AG09309 (cell line): Measurements from ENCODE around the gene SYCN.

Experiments
- DNase-seq: peaks from one replicate; pipeline ENCODE4 v3.0.0-alpha.2; 2010; ENCODE audit warnings: low read depth
- H3K4me3 ChIP-seq: 2 replicates; pipeline ENCODE4 v1.5.1; 2011; ENCODE audit warnings: mild to moderate bottlenecking, low read depth, low read length, moderate library complexity; ENCODE audit not compliant: control insufficient read depth
- CTCF ChIP-seq: IDR thresholded peaks from 2 replicates; pipeline ENCODE4 v1.5.1; 2011; ENCODE audit warnings: mild to moderate bottlenecking, low read depth, low read length, inconsistent platforms; ENCODE audit not compliant: insufficient read depth, control insufficient read depth; ENCODE audit errors: missing control alignments

Gene SYCN

GRCh38 chr19:39200066-39200802, 3.8 kb downstream of the SYCN start:
- TF ChIP-seq CTCF = no peak
- no peak overlapping the region for H3K4me3 ChIP-seq
- DNase-seq = no peak

- no peak for TF ChIP-seq CTCF
- DNase-seq = no peak
- H3K4me3 ChIP-seq = no peak overlapping the region
These were observed 5.0 kb downstream of the SYCN start for GRCh38 chr19:39199025-39199424.

- no peak for DNase-seq
- no peak overlapping the region for H3K4me3 ChIP-seq
- no peak for TF ChIP-seq CTCF
These were observed 6.3 kb downstream of the SYCN start for GRCh38 chr19:39197808-39198207.

GRCh38 chr19:39196860-39197562, 7.1 kb downstream of the SYCN start, which contains the start of gene NCCRP1:
TSS of gene NCCRP1 (plus strand) at chr19:39196964. CDS start at chr19:39196983, 19 bp downstream.
- H3K4me3 ChIP-seq = no peak within 1 kb of the TSS
- no peak for TF ChIP-seq CTCF
- no peak for DNase-seq

- no peak overlapping the region for H3K4me3 ChIP-seq
- TF ChIP-seq CTCF = no peak
- DNase-seq = no peak
These were observed 7.7 kb downstream of the SYCN start for GRCh38 chr19:39196320-39196719.

GRCh38 chr19:39195755-39196154, 8.3 kb downstream of the SYCN start:
- DNase-seq = no peak
- no peak for TF ChIP-seq CTCF
- H3K4me3 ChIP-seq = no peak overlapping the region
